T-helper 2 cell (primary cell): ENCODE measurements around the gene MTHFD2.
A peak's percentile ranks its signal among the peaks of the same experiment; 100 is the strongest.

Experiments used
- DNase-seq, 5 experiments: peaks; one replicate each; pipeline versions ENCODE4 v3.0.0 to v3.0.0-alpha.2; 2012 to 2022

The MTHFD2 gene

GRCh38 chr2:74232426-74232825 is 34.0 kb downstream of the MTHFD2 start:
- DNase-seq, result no peak

GRCh38 chr2:74233648-74234047 is 35.2 kb downstream of the MTHFD2 start:
- DNase-seq, result no peak

GRCh38 chr2:74235041-74235440 is 36.6 kb downstream of the MTHFD2 start:
- no peak for DNase-seq

GRCh38 chr2:74238879-74239278 is 40.5 kb downstream of the MTHFD2 start:
- DNase-seq, result no peak

- DNase-seq, result no peak
These were observed 40.9 kb downstream of the MTHFD2 start for GRCh38 chr2:74239346-74239745.

- DNase-seq, result no peak
These were observed 44.1 kb downstream of the MTHFD2 start for GRCh38 chr2:74242354-74243071.

GRCh38 chr2:74244286-74244685 is 45.9 kb downstream of the MTHFD2 start:
- no peak for DNase-seq

GRCh38 chr2:74246496-74247195 is 48.2 kb downstream of the MTHFD2 start:
- DNase-seq, result no peak

GRCh38 chr2:74249406-74250122 is 51.1 kb downstream of the MTHFD2 start:
- DNase-seq, result no peak

- peak; percentile 19 to 64 (median 34) for DNase-seq
These were observed 51.8 kb downstream of the MTHFD2 start for GRCh38 chr2:74250189-74250631.

GRCh38 chr2:74252036-74252435 is 53.6 kb downstream of the MTHFD2 start:
- DNase-seq, result no peak

GRCh38 chr2:74252862-74253261 is 54.4 kb downstream of the MTHFD2 start:
- no peak for DNase-seq

GRCh38 chr2:74253306-74253970 is 55.0 kb downstream of the MTHFD2 start:
- DNase-seq, result no peak

GRCh38 chr2:74253971-74254310 is 55.5 kb downstream of the MTHFD2 start:
- no peak for DNase-seq

GRCh38 chr2:74255660-74256213 is 57.3 kb downstream of the MTHFD2 start:
- DNase-seq, result no peak

GRCh38 chr2:74259191-74259590 is 60.8 kb downstream of the MTHFD2 start:
- DNase-seq, result no peak

- no peak for DNase-seq
These were observed 61.3 kb downstream of the MTHFD2 start for GRCh38 chr2:74259733-74260132.

- no peak for DNase-seq
These were observed 62.1 kb downstream of the MTHFD2 start for GRCh38 chr2:74260495-74260894.

- no peak for DNase-seq
These were observed 62.9 kb downstream of the MTHFD2 start for GRCh38 chr2:74261204-74261864.

- no peak for DNase-seq
These were observed 64.3 kb downstream of the MTHFD2 start for GRCh38 chr2:74262681-74263080.

GRCh38 chr2:74264281-74264680 is 65.9 kb downstream of the MTHFD2 start:
- DNase-seq, result no peak

GRCh38 chr2:74267068-74267467 is 68.7 kb downstream of the MTHFD2 start:
- DNase-seq, result peak in 4 of 5 experiments; percentile 12 to 91 (median 35)
